ENCODE data around the gene INSM2. TPM values are rescaled to one million over a fixed set of nuclear protein-coding genes. Genes with fewer than 3 reads are reported as not detected.

The INSM2 gene
- total and polyA plus RNA-seq, 2 of the 4 experiments (the other 2 are of a cell fraction) = not detected

DNA sequence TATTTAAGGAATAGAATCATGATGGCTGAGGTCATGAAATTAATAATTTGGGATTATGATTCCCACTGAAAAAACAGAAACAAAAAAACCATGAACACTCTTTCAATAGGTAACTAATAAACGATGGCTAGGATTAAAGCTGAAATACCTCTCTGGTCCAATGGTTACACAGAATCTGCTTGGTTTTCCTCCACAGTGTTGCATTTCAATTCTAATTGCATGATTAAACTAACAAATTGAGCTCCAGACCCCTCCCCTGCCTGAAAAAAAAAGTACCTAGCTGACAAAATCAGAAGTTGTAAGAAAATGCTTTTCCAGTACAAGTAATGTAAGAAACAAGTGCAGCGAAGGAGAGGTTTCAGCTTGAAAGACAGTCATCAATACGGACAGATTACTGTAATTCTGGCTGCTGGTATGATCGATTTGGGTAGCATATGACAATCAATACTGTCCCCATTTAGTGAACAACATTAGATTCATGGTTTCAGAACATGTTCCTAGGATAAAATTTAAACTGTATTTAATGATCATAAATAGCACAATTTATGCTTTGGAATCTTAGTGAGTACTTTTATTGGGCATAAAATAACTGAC, 32.0 kb downstream of the INSM2 start:
- Histone ChIP-seq H2AK5ac (ENCODE audit: low read depth, low read length) (no peak overlapping the region), H3K23ac (ENCODE audit: low read depth, low read length) (no peak overlapping the region), H2BK120ac (ENCODE audit: low read depth, low read length) (no peak overlapping the region), H3K27me3 (ENCODE audit: control insufficient read depth, insufficient read depth, low read length) (no peaks in the 10 kb centered on the region), H2BK15ac (ENCODE audit: low read depth, low read length) (no peak overlapping the region), H2BK5ac (ENCODE audit: low read depth, low read length, poor library complexity, severe bottlenecking) (no peak overlapping the region), H2BK20ac (ENCODE audit: low read depth, low read length) (no peak overlapping the region), H4K91ac (ENCODE audit: insufficient read depth, low read depth, low read length) (no peak overlapping the region), H3K27ac (ENCODE audit: insufficient read depth, low read length) (no peak overlapping the region), H3K4me1 (ENCODE audit: control insufficient read depth, insufficient read depth, low read length) (no peaks in the 10 kb centered on the region), H4K8ac (ENCODE audit: low read depth in 2 of 2, low read length in 2 of 2) (no peak overlapping the region), H3K14ac (replicated peaks; ENCODE audit: low read depth, low read length) (no peak overlapping the region), H3K4me3 (ENCODE audit: insufficient read depth, low read depth, low read length) (no peak overlapping the region), H3K9me1 (ENCODE audit: insufficient read depth, low read length) (no peaks in the 10 kb centered on the region), H3K4ac (ENCODE audit: low read depth, low read length) (no peak overlapping the region), H4K20me1 (ENCODE audit: insufficient read depth, low read length) (no peaks in the 10 kb centered on the region), H3K18ac (ENCODE audit: low read depth, low read length) (no peak overlapping the region), H3K4me2 (ENCODE audit: low read depth, low read length) (no peak overlapping the region), H4K5ac (ENCODE audit: low read depth, low read length) (no peak overlapping the region), H2AFZ (replicated peaks; ENCODE audit: low read length, poor library complexity) (no peak overlapping the region), H3K79me1 (ENCODE audit: low read depth in 1 of 2, low read length in 2 of 2) (no peaks in the 10 kb centered on the region), H3K36me3 (ENCODE audit: control insufficient read depth, insufficient read depth, low read length) (no peaks in the 10 kb centered on the region), H2AK9ac (replicated peaks; ENCODE audit: low read depth, low read length, poor library complexity) (no peak overlapping the region), H3K9me3 (ENCODE audit: control insufficient read depth, insufficient read depth, low read length) (no peaks in the 10 kb centered on the region), H3K56ac (ENCODE audit: extremely low read depth, insufficient read depth, low read length) (no peak overlapping the region), H3K9ac (ENCODE audit: low read depth, low read length) (no peak overlapping the region)
- ChIA-PET CTCF (no interaction called here), POLR2A (ENCODE audit: unreplicated experiment) (no interaction called here)
- TF ChIP-seq, protein P1, sequence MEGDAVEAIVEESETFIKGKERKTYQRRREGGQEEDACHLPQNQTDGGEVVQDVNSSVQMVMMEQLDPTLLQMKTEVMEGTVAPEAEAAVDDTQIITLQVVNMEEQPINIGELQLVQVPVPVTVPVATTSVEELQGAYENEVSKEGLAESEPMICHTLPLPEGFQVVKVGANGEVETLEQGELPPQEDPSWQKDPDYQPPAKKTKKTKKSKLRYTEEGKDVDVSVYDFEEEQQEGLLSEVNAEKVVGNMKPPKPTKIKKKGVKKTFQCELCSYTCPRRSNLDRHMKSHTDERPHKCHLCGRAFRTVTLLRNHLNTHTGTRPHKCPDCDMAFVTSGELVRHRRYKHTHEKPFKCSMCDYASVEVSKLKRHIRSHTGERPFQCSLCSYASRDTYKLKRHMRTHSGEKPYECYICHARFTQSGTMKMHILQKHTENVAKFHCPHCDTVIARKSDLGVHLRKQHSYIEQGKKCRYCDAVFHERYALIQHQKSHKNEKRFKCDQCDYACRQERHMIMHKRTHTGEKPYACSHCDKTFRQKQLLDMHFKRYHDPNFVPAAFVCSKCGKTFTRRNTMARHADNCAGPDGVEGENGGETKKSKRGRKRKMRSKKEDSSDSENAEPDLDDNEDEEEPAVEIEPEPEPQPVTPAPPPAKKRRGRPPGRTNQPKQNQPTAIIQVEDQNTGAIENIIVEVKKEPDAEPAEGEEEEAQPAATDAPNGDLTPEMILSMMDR (conservative IDR thresholded peaks at IDR 0.05; ENCODE audit: low read depth, low read length) = no peak
- TF ChIP-seq CEBPB (IDR thresholded peaks at IDR 0.05; ENCODE audit: low read depth, low read length) (no peak), MXI1 (IDR thresholded peaks at IDR 0.05; ENCODE audit: borderline replicate concordance, low read depth, low read length) (no peak), CHD1 (IDR thresholded peaks at IDR 0.05; ENCODE audit: low read depth, low read length) (no peak), MAZ (IDR thresholded peaks at IDR 0.05; ENCODE audit: borderline replicate concordance, low read depth, low read length) (no peak), RCOR1 (IDR thresholded peaks at IDR 0.05; ENCODE audit: insufficient replicate concordance, low read length) (no peak), BHLHE40 (IDR thresholded peaks at IDR 0.05; ENCODE audit: low read depth, low read length) (no peak), RAD21 (IDR thresholded peaks at IDR 0.05; ENCODE audit: low read length) (no peak), MAFK (IDR thresholded peaks at IDR 0.05; ENCODE audit: low read depth, low read length) (no peak), RFX5 (IDR thresholded peaks at IDR 0.05; ENCODE audit: low read depth, low read length) (no peak), FOS (IDR thresholded peaks at IDR 0.05; ENCODE audit: low read depth, low read length) (no peak), SMC3 (IDR thresholded peaks at IDR 0.05; ENCODE audit: low read depth, low read length) (no peak), NFE2L2 (IDR thresholded peaks at IDR 0.05; ENCODE audit: low read depth, low read length) (no peak), POLR2A (IDR thresholded peaks at IDR 0.05; ENCODE audit: low read depth, low read length) (no peak)
- TF ChIP-seq, protein P2, sequence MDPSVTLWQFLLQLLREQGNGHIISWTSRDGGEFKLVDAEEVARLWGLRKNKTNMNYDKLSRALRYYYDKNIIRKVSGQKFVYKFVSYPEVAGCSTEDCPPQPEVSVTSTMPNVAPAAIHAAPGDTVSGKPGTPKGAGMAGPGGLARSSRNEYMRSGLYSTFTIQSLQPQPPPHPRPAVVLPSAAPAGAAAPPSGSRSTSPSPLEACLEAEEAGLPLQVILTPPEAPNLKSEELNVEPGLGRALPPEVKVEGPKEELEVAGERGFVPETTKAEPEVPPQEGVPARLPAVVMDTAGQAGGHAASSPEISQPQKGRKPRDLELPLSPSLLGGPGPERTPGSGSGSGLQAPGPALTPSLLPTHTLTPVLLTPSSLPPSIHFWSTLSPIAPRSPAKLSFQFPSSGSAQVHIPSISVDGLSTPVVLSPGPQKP (IDR thresholded peaks at IDR 0.05; ENCODE audit: borderline replicate concordance, low read depth, low read length) = no peak
- TF ChIP-seq, protein P3, sequence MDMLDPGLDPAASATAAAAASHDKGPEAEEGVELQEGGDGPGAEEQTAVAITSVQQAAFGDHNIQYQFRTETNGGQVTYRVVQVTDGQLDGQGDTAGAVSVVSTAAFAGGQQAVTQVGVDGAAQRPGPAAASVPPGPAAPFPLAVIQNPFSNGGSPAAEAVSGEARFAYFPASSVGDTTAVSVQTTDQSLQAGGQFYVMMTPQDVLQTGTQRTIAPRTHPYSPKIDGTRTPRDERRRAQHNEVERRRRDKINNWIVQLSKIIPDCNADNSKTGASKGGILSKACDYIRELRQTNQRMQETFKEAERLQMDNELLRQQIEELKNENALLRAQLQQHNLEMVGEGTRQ (IDR thresholded peaks at IDR 0.05; ENCODE audit: low read depth, low read length) = no peak
- ATAC-seq (ENCODE audit: low read depth) (no peak), DNase-seq (no peak)
- dilution Hi-C loops (cut with HindIII; ENCODE audit: low sequenced_read_pairs, unreplicated experiment) (no loop called here), intact Hi-C loops (cut with micrococcal nuclease) (no loop called here), in situ Hi-C loops (cut with MboI; ENCODE audit: low sequenced_read_pairs) (no loop called here)
- no CpG with 5 or more reads among the region's 4 CpGs for WGBS, 2 experiments (ENCODE audit: extremely low coverage in 2 of 2, insufficient read length in 1 of 2)
- BruUV-seq (replicated peaks) = no TSS peak
